KMS-11 (cell line): ENCODE measurements around the gene NTRK2.

Experiments used
- H2AFZ ChIP-seq: fragments of 200-600 bp; sonication (generic); 2 replicates; pipeline ENCODE4 v1.6.1; 2016; ENCODE audit warnings: antibody characterized with exemption, mixed run types, low read depth
- H3K27ac ChIP-seq: fragments of 200-600 bp; sonication (generic); 2 replicates; pipeline ENCODE4 v1.6.1; 2016; ENCODE audit warnings: mild to moderate bottlenecking, mixed run types
- H3K27me3 ChIP-seq: fragments of 200-600 bp; sonication (generic); 2 replicates; pipeline ENCODE4 v1.6.1; 2017; ENCODE audit warnings: mild to moderate bottlenecking, low read depth, mixed run types, moderate library complexity; ENCODE audit not compliant: insufficient read depth
- H3K36me3 ChIP-seq: fragments of 200-600 bp; sonication (generic); 2 replicates; pipeline ENCODE4 v1.6.1; 2017; ENCODE audit warnings: mild to moderate bottlenecking, mixed run types; ENCODE audit not compliant: insufficient read depth
- H3K4me1 ChIP-seq: fragments of 200-600 bp; sonication (generic); 2 replicates; pipeline ENCODE4 v1.6.1; 2016; ENCODE audit warnings: mild to moderate bottlenecking, low read depth, mixed run types; ENCODE audit not compliant: poor library complexity, severe bottlenecking
- H3K4me2 ChIP-seq: fragments of 200-600 bp; sonication (generic); 2 replicates; pipeline ENCODE4 v1.7.0; 2016; ENCODE audit warnings: mild to moderate bottlenecking, mixed run types
- H3K4me3 ChIP-seq: fragments of 200-600 bp; sonication (generic); IDR thresholded peaks from 2 replicates; pipeline ENCODE4 v1.6.1; 2017; ENCODE audit warnings: low read depth, low read length, mixed read lengths; ENCODE audit not compliant: insufficient read depth
- H3K79me2 ChIP-seq: fragments of 200-600 bp; sonication (generic); 2 replicates; pipeline ENCODE4 v1.6.1; 2016; ENCODE audit warnings: low read depth, mixed run types; ENCODE audit not compliant: insufficient read depth
- H3K9ac ChIP-seq: fragments of 200-600 bp; sonication (generic); 2 replicates; pipeline ENCODE4 v1.6.1; 2016; ENCODE audit warnings: mild to moderate bottlenecking, mixed run types
- H4K20me1 ChIP-seq: fragments of 200-600 bp; sonication (generic); 2 replicates; pipeline ENCODE4 v1.6.1; 2016; ENCODE audit warnings: mild to moderate bottlenecking, mixed run types; ENCODE audit not compliant: insufficient read depth
- CTCF ChIP-seq: fragments of 200-600 bp; sonication (generic); conservative IDR thresholded peaks from 2 replicates; pipeline ENCODE4 v1.6.1; 2017; ENCODE audit warnings: low read depth, mild to moderate bottlenecking, antibody characterized with exemption, low read length, moderate library complexity, mixed read lengths

Gene NTRK2

DNA sequence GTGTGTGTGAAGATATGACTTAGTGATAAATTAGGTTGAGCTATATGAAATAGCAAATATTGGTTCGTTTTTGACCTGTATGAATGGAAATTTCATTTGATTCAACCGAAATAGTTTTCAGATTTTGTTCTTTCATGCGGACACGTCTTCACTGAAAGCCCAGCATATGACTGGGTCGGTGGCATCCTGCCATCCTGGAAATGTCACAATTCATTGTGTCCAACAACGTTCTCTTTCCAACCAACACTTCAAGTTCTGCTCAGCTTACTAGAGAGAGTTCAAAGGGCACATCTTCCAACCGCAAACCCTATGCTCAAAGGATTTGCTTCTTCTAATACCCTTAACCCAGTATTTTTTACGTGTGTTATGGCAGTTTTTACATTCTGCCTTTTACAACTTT lies 252.5 kb downstream of the NTRK2 start:
- Histone ChIP-seq H3K4me2 (no peak overlapping the region), H3K27me3 (no peaks in the 10 kb centered on the region), H3K4me1 (no peaks in the 10 kb centered on the region), H3K9ac (no peak overlapping the region), H3K36me3 (no peaks in the 10 kb centered on the region), H4K20me1 (no peaks in the 10 kb centered on the region), H2AFZ (no peak overlapping the region), H3K27ac (no peak overlapping the region), H3K4me3 (no peak overlapping the region), H3K79me2 (no peaks in the 10 kb centered on the region)
- TF ChIP-seq CTCF = no peak

DNA sequence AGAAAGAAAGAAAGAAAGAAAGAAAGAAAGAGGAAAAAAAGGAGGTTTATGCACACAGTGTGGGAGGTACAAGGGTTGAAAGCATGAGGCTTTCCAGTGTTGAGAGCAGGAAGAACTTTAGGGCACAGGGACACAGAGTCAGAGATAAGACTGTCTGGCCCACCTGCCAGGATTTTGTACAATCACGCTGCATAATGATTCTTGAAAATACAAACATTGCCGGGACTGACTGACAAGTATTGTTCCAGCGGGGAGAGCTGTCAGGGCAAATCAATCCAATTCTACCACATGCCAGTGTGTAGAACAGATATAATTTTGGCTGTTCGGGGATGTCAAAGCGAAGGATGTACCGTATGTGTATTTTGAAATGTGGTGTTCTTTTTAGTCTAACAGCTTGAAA lies 254.7 kb downstream of the NTRK2 start:
- Histone ChIP-seq H4K20me1 (no peaks in the 10 kb centered on the region), H3K27ac (no peak overlapping the region), H3K79me2 (no peaks in the 10 kb centered on the region), H3K9ac (no peak overlapping the region), H3K36me3 (no peaks in the 10 kb centered on the region), H3K4me3 (no peak overlapping the region), H2AFZ (no peak overlapping the region), H3K4me1 (no peaks in the 10 kb centered on the region), H3K4me2 (no peak overlapping the region), H3K27me3 (no peaks in the 10 kb centered on the region)
- TF ChIP-seq CTCF = no peak

DNA sequence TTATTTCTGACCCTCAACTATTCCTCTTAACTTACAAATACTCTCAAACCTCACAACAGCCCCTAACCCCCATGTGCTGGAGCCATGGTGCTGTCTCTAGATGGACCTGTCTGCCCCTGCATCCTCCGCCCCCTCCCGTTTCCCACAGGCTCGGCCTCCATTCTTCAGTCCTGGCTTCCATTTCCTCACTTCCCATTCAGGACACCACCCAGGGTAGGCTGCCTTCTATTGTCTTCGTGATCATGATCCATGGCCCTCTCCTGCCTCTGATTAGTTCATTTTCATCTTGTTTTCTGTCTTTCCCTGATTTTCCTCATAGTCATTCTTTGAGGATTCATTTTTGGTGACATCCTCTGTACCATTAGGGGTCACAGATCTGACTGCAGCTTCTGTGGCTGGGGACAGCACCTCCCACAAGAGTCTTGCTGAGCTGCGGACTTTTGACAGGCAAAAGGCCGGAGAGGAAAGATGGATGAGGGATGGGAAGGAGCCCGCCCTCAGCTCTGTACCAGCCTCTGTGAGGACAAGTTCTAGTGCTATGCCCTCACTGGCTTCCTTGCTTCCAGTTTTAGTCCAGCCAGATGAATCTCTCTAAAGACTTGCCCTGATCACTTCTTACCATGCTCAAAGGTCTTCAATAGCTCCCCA lies 255.8 kb downstream of the NTRK2 start:
- H3K9ac ChIP-seq = no peak overlapping the region
- H3K27me3 ChIP-seq = no peaks in the 10 kb centered on the region
- no peak overlapping the region for H2AFZ ChIP-seq
- no peaks in the 10 kb centered on the region for H3K79me2 ChIP-seq
- H3K4me3 ChIP-seq = no peak overlapping the region
- no peaks in the 10 kb centered on the region for H3K36me3 ChIP-seq
- H3K27ac ChIP-seq = no peak overlapping the region
- TF ChIP-seq CTCF = no peak
- no peaks in the 10 kb centered on the region for H3K4me1 ChIP-seq
- no peak overlapping the region for H3K4me2 ChIP-seq
- H4K20me1 ChIP-seq = no peaks in the 10 kb centered on the region

- no peaks in the 10 kb centered on the region for H3K27me3 ChIP-seq
- H3K4me2 ChIP-seq = no peak overlapping the region
- no peaks in the 10 kb centered on the region for H4K20me1 ChIP-seq
- H3K79me2 ChIP-seq = no peaks in the 10 kb centered on the region
- H3K4me3 ChIP-seq = no peak overlapping the region
- no peaks in the 10 kb centered on the region for H3K36me3 ChIP-seq
- no peaks in the 10 kb centered on the region for H3K4me1 ChIP-seq
- H3K27ac ChIP-seq = no peak overlapping the region
- H3K9ac ChIP-seq = no peak overlapping the region
- no peak overlapping the region for H2AFZ ChIP-seq
- no peak for TF ChIP-seq CTCF
These were observed 257.3 kb downstream of the NTRK2 start for GRCh38 chr9:84926793-84927192.
